SK-N-SH (cell line): Measurements from ENCODE around the gene ESRRG. TPM values are rescaled to one million over a fixed set of nuclear protein-coding genes. Genes with fewer than 3 reads are reported as not detected.

Source experiments
- CTCF ChIA-PET: fragments of 300-600, 350-600 bp; formaldehyde crosslinking; extraction: SDS; loops from one replicate; lab custom pipeline; 2021; lab: Yijun Ruan, JAX
- POLR2A ChIA-PET: fragments of 350-600 bp; sonication (Branson Sonifier 250); formaldehyde crosslinking; extraction: SDS; loops from one replicate; lab custom pipeline; 2020; ENCODE audit warnings: antibody characterized with exemption, inconsistent platforms; lab: Yijun Ruan, JAX
- DNase-seq: peaks from one replicate; pipeline ENCODE4 v3.0.0; 2012
- H2AFZ ChIP-seq: fragments of 200-600 bp; sonication (generic); 2 replicates; pipeline ENCODE4 v1.8.1; 2016; ENCODE audit warnings: antibody characterized with exemption, mild to moderate bottlenecking, low read depth
- H3F3A ChIP-seq: fragments of 200-600 bp; sonication (generic); replicated peaks from 2 replicates; pipeline ENCODE3; 2016; ENCODE audit warnings: antibody characterized with exemption, mild to moderate bottlenecking; ENCODE audit not compliant: insufficient read depth
- H3K27ac ChIP-seq, 2 experiments: fragments of 200-500 bp in 1 of 2; fragments of 200-600 bp in 1 of 2; sonication (Bioruptor generic) in 1 of 2; sonication (generic), shearing (Covaris generic) in 1 of 2; 2 replicates each; pipeline versions ENCODE4 v1.5.1 to v1.6.1; 2014 to 2016; ENCODE audit warnings: low read depth in 2 of 2, inconsistent platforms in 1 of 2, low read length in 1 of 2, mild to moderate bottlenecking in 1 of 2, mixed read lengths in 1 of 2
- H3K27me3 ChIP-seq: fragments of 200-600 bp; sonication (generic), shearing (Covaris generic); 2 replicates; pipeline ENCODE4 v1.6.1; 2016; ENCODE audit warnings: mixed run types; ENCODE audit not compliant: insufficient read depth
- H3K36me3 ChIP-seq, 2 experiments: fragments of 200-500 bp in 1 of 2; fragments of 200-600 bp in 1 of 2; sonication (Bioruptor generic) in 1 of 2; sonication (generic) in 1 of 2; replicated peaks in 1 of 2; 2 replicates each; pipeline versions ENCODE3 to v1.5.1; 2014 to 2016; ENCODE audit warnings: low read length in 1 of 2, mild to moderate bottlenecking in 1 of 2; ENCODE audit not compliant: insufficient read depth in 2 of 2, control insufficient read depth in 1 of 2
- H3K4me1 ChIP-seq, 2 experiments: fragments of 200-500 bp in 1 of 2; fragments of 200-600 bp in 1 of 2; sonication (Bioruptor generic) in 1 of 2; sonication (generic), shearing (Covaris generic) in 1 of 2; 2 replicates each; pipeline versions ENCODE4 v1.5.1 to v1.6.1; 2014 to 2016; ENCODE audit warnings: low read depth in 1 of 2, low read length in 1 of 2, mixed run types in 1 of 2; ENCODE audit not compliant: insufficient read depth in 2 of 2, control insufficient read depth in 1 of 2
- H3K4me2 ChIP-seq: fragments of 200-600 bp; sonication (generic), shearing (Covaris generic); 2 replicates; pipeline ENCODE4 v1.6.1; 2017; ENCODE audit warnings: mixed run types
- H3K4me3 ChIP-seq, 2 experiments: fragments of 200-500 bp in 1 of 2; fragments of 200-600 bp in 1 of 2; sonication (Bioruptor generic) in 1 of 2; sonication (generic), shearing (Covaris generic) in 1 of 2; 2 replicates each; pipeline versions ENCODE4 v1.5.1 to v1.8.1; 2014 to 2016; ENCODE audit warnings: low read depth in 2 of 2, inconsistent platforms in 1 of 2, low read length in 1 of 2, mild to moderate bottlenecking in 1 of 2, mixed read lengths in 1 of 2, moderate library complexity in 1 of 2
- H3K79me2 ChIP-seq: fragments of 200-600 bp; sonication (generic); 2 replicates; pipeline ENCODE4 v1.8.1; 2017; ENCODE audit warnings: mild to moderate bottlenecking; ENCODE audit not compliant: insufficient read depth
- H3K9ac ChIP-seq: fragments of 200-600 bp; sonication (generic); 2 replicates; pipeline ENCODE4 v1.6.1; 2017; ENCODE audit warnings: mixed run types
- H3K9me2 ChIP-seq: fragments of 200-600 bp; sonication (generic); 2 replicates; pipeline ENCODE4 v1.6.1; 2017; ENCODE audit warnings: mixed run types
- H3K9me3 ChIP-seq: fragments of 200-600 bp; sonication (generic); 2 replicates; pipeline ENCODE4 v1.6.1; 2017; ENCODE audit warnings: mixed run types, mild to moderate bottlenecking, moderate library complexity
- H4K20me1 ChIP-seq: fragments of 200-600 bp; sonication (generic); 2 replicates; pipeline ENCODE4 v1.6.1; 2017; ENCODE audit warnings: mild to moderate bottlenecking, mixed run types; ENCODE audit not compliant: insufficient read depth
- EP300 ChIP-seq, 2 experiments: IDR thresholded peaks; 2 replicates each; pipeline versions ENCODE4 v1.4.0 to v1.6.1; 2012; ENCODE audit warnings: borderline replicate concordance in 1 of 2, low read depth in 1 of 2, low read length in 1 of 2
- FOSL2 ChIP-seq: IDR thresholded peaks from 2 replicates; pipeline ENCODE4 v1.4.0; 2012; ENCODE audit warnings: low read depth, mild to moderate bottlenecking, moderate library complexity, borderline replicate concordance
- GABPA ChIP-seq: IDR thresholded peaks from 2 replicates; pipeline ENCODE4 v1.4.0; 2012; ENCODE audit warnings: low read depth, mild to moderate bottlenecking
- GATA2 ChIP-seq: sonication (generic); formaldehyde crosslinking; IDR thresholded peaks from 2 replicates; pipeline ENCODE4 v1.5.0; 2020; ENCODE audit warnings: mild to moderate bottlenecking, missing genetic modification reagents
- NFIC ChIP-seq: IDR thresholded peaks from 2 replicates; pipeline ENCODE4 v1.4.0; 2012; ENCODE audit warnings: borderline replicate concordance
- RCOR1 ChIP-seq: fragments of 150-350 bp; IDR thresholded peaks from 2 replicates; pipeline ENCODE4 v1.6.1; 2017; ENCODE audit warnings: antibody characterized with exemption, low read length
- RXRA ChIP-seq: IDR thresholded peaks from 2 replicates; pipeline ENCODE4 v1.4.0; 2012; ENCODE audit warnings: low read depth, mild to moderate bottlenecking, borderline replicate concordance
- SMC3 ChIP-seq: IDR thresholded peaks from 2 replicates; pipeline ENCODE4 v1.6.1; 2012; ENCODE audit warnings: low read depth, low read length, improper control_type of control experiment
- TEAD4 ChIP-seq: IDR thresholded peaks from 2 replicates; pipeline ENCODE4 v1.4.0; 2012; ENCODE audit warnings: mild to moderate bottlenecking, borderline replicate concordance; ENCODE audit not compliant: insufficient read depth
- YY1 ChIP-seq: IDR thresholded peaks from 2 replicates; pipeline ENCODE4 v1.4.0; 2012; ENCODE audit warnings: low read depth, mild to moderate bottlenecking
- WGBS: methylation state at CpG from one replicate; pipeline ENCODE4 v1.1.6; 2017; ENCODE audit warnings: low lambda C conversion rate; 5-methylcytosine and 5-hydroxymethylcytosine counted together
- polyA plus RNA-seq, 3 experiments: library from polyadenylated mRNA; depleted of rRNA; stranded (reverse); fragments of >200 nt; gene quantifications; 2 replicates each; pipeline ENCODE4 v1.2.3, GENCODE V29; 2012
- TF ChIP-seq, protein P1 (sequence below): IDR thresholded peaks from 2 replicates; pipeline ENCODE4 v1.6.1; 2012; ENCODE audit warnings: mild to moderate bottlenecking, low read depth, low read length, moderate library complexity
- TF ChIP-seq, protein P2 (sequence below): IDR thresholded peaks from 2 replicates; pipeline ENCODE4; 2012
- TF ChIP-seq, protein P3 (sequence below): fragments of 200-600 bp; sonication (generic); IDR thresholded peaks from 2 replicates; pipeline ENCODE4 v1.6.1; 2017; ENCODE audit warnings: antibody characterized with exemption, mild to moderate bottlenecking, moderate library complexity
- TF ChIP-seq, protein P4 (sequence below): fragments of 150-350 bp; IDR thresholded peaks from 2 replicates; pipeline ENCODE4 v1.6.1; 2016; ENCODE audit warnings: mild to moderate bottlenecking, low read depth, low read length

Gene ESRRG
- polyA plus RNA-seq, 1 of the 3 experiments (the other 2 are of a cell fraction) = 0.26 TPM

DNA sequence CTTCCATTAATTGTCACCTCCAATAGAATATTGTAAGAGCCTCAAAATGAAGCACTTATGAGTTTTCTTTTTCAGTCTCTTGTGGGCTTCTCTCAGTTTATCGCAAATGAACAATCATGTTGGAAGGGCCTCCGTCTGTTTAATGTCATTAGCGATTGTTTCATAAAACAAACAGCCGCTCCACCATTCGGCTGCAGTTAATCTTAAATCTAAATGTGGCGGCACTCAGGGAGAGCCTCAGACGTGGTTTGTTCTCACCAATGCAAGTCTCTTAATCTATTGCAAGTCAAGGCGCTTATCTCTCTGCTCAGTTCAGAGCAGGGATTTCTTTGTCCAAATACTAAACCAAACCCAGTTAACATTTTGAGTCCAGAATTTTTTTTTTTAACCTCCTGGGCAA is 34.9 kb upstream of the ESRRG start:
- Histone ChIP-seq H3K9me2 (no peaks in the 10 kb centered on the region), H3K36me3 (no peaks in the 10 kb centered on the region), H3K79me2 (no peaks in the 10 kb centered on the region), H3K4me2 (no peak overlapping the region), H4K20me1 (no peaks in the 10 kb centered on the region), H2AFZ (0 out of 2 replicates have a peak overlapping the region, but pooled peaks have one; percentile 22), H3K4me3 (no peak overlapping the region), H3K9me3 (no peaks in the 10 kb centered on the region), H3K27ac (no peak overlapping the region), H3K4me1 (peaks cover 0 to 3% of the 10 kb centered on the region in 2 experiments; a peak in 1 of 4 replicates), H3F3A (no peaks in the 10 kb centered on the region), H3K9ac (no peak overlapping the region), H3K27me3 (no peaks in the 10 kb centered on the region)
- ChIA-PET POLR2A (no interaction called here), CTCF (interaction anchor here (2.4 kb wide), 1 partner anchor 8 kb away, joined by 12 read pairs; no protein-coding TSS in a partner anchor)
- DNase-seq = peak; percentile 6
- TF ChIP-seq, protein P1, sequence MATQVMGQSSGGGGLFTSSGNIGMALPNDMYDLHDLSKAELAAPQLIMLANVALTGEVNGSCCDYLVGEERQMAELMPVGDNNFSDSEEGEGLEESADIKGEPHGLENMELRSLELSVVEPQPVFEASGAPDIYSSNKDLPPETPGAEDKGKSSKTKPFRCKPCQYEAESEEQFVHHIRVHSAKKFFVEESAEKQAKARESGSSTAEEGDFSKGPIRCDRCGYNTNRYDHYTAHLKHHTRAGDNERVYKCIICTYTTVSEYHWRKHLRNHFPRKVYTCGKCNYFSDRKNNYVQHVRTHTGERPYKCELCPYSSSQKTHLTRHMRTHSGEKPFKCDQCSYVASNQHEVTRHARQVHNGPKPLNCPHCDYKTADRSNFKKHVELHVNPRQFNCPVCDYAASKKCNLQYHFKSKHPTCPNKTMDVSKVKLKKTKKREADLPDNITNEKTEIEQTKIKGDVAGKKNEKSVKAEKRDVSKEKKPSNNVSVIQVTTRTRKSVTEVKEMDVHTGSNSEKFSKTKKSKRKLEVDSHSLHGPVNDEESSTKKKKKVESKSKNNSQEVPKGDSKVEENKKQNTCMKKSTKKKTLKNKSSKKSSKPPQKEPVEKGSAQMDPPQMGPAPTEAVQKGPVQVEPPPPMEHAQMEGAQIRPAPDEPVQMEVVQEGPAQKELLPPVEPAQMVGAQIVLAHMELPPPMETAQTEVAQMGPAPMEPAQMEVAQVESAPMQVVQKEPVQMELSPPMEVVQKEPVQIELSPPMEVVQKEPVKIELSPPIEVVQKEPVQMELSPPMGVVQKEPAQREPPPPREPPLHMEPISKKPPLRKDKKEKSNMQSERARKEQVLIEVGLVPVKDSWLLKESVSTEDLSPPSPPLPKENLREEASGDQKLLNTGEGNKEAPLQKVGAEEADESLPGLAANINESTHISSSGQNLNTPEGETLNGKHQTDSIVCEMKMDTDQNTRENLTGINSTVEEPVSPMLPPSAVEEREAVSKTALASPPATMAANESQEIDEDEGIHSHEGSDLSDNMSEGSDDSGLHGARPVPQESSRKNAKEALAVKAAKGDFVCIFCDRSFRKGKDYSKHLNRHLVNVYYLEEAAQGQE = no peak
- no peak for TF ChIP-seq RCOR1
- TF ChIP-seq GABPA = no peak
- TF ChIP-seq NFIC = no peak
- no peak for TF ChIP-seq TEAD4
- no peak for TF ChIP-seq YY1
- peak; percentile 66 for TF ChIP-seq GATA2 (CRISPR knock-in tag)
- no peak for TF ChIP-seq SMC3
- no peak for TF ChIP-seq FOSL2
- TF ChIP-seq RXRA = no peak
- TF ChIP-seq, protein P2, sequence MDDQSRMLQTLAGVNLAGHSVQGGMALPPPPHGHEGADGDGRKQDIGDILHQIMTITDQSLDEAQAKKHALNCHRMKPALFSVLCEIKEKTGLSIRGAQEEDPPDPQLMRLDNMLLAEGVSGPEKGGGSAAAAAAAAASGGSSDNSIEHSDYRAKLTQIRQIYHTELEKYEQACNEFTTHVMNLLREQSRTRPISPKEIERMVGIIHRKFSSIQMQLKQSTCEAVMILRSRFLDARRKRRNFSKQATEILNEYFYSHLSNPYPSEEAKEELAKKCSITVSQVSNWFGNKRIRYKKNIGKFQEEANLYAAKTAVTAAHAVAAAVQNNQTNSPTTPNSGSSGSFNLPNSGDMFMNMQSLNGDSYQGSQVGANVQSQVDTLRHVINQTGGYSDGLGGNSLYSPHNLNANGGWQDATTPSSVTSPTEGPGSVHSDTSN = no peak
- TF ChIP-seq, protein P3, sequence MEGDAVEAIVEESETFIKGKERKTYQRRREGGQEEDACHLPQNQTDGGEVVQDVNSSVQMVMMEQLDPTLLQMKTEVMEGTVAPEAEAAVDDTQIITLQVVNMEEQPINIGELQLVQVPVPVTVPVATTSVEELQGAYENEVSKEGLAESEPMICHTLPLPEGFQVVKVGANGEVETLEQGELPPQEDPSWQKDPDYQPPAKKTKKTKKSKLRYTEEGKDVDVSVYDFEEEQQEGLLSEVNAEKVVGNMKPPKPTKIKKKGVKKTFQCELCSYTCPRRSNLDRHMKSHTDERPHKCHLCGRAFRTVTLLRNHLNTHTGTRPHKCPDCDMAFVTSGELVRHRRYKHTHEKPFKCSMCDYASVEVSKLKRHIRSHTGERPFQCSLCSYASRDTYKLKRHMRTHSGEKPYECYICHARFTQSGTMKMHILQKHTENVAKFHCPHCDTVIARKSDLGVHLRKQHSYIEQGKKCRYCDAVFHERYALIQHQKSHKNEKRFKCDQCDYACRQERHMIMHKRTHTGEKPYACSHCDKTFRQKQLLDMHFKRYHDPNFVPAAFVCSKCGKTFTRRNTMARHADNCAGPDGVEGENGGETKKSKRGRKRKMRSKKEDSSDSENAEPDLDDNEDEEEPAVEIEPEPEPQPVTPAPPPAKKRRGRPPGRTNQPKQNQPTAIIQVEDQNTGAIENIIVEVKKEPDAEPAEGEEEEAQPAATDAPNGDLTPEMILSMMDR = no peak
- TF ChIP-seq, protein P4, sequence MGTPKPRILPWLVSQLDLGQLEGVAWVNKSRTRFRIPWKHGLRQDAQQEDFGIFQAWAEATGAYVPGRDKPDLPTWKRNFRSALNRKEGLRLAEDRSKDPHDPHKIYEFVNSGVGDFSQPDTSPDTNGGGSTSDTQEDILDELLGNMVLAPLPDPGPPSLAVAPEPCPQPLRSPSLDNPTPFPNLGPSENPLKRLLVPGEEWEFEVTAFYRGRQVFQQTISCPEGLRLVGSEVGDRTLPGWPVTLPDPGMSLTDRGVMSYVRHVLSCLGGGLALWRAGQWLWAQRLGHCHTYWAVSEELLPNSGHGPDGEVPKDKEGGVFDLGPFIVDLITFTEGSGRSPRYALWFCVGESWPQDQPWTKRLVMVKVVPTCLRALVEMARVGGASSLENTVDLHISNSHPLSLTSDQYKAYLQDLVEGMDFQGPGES = no peak
- peak in 1 of 2 experiments; percentile 37; a peak in 1 of 4 replicates for TF ChIP-seq EP300 (IDR thresholded peaks at IDR 0.05; ENCODE audit: borderline replicate concordance in 1 of 2, low read depth in 1 of 2, low read length in 1 of 2)
- WGBS = 51% methylated on average over 8 of the region's 8 CpGs
